Measurements from ENCODE around the gene MAD2L1BP. TPM values are rescaled to one million over a fixed set of nuclear protein-coding genes. Genes with fewer than 3 reads are reported as not detected.

Gene MAD2L1BP
- polyA plus RNA-seq, 1 donor (not counting 4 experiments of a cell fraction or from before 2014, with no cell fraction given) = 34.2 TPM

DNA sequence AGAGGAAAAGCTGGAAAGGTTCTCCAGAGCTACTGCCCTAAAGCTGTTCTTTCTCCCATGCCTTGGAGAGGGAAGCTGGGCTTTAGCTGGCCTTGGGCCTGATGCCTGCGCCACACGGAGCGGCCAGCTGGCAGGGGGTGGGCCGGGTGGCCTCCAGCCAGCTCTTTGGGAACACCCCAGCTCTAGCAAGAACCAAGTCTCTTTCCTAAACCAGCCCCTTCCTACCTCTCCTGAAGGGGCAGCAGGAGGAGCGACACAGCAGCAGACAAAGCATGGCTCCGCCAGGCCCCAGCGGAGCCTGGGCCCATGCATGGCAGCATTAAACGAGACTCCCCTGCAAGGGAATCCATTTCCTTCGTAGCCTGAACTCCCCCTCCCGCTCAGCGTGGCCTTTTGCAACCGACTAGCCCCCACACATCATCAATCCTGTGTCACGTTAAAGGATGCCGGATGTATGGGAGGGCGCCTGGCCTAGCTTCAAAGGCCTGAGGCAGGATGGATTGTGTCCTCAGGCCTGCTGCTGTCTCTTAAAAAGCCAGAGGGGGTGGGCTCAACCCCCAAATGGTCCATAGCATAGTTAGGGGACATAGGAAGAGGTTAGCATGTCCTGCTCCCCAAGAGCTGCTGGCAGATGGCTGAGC lies 37.9 kb downstream of the MAD2L1BP start:
- H3K79me2 ChIP-seq (ENCODE audit: control insufficient read depth, insufficient read depth, low read length) = no peaks in the 10 kb centered on the region
- peaks cover 10% of the 10 kb centered on the region for H3K4me1 ChIP-seq (ENCODE audit: control insufficient read depth, extremely low read depth, insufficient read depth, low read length)
- peaks cover 2% of the 10 kb centered on the region for H3K9me1 ChIP-seq (ENCODE audit: control insufficient read depth, extremely low read depth, insufficient read depth, low read length)
- DNase-seq (ENCODE audit: low read depth, low spot score) (no peak), FAIRE-seq (no peak)
- no peaks in the 10 kb centered on the region for H3K9me3 ChIP-seq (ENCODE audit: control insufficient read depth, low read depth, low read length)
- H3K27me3 ChIP-seq (ENCODE audit: control insufficient read depth, extremely low read depth, insufficient read depth, low read length) = no peaks in the 10 kb centered on the region
- no peaks in the 10 kb centered on the region for H4K20me1 ChIP-seq (ENCODE audit: control insufficient read depth, extremely low read depth, insufficient read depth, low read length)
- no peak overlapping the region for H3K27ac ChIP-seq (ENCODE audit: control insufficient read depth, insufficient read depth, low read length)
- no peak overlapping the region for H3K4me2 ChIP-seq (ENCODE audit: control insufficient read depth, extremely low read depth, insufficient read depth, low read depth, low read length)
- H3K4me3 ChIP-seq (ENCODE audit: control insufficient read depth in 2 of 3, extremely low read depth in 1 of 3, insufficient read depth in 2 of 3, low read depth in 1 of 3, low read length in 3 of 3) = no peak overlapping the region
- H3K9ac ChIP-seq (ENCODE audit: control insufficient read depth, extremely low read depth, insufficient read depth, low read length) = no peak overlapping the region
- no peak for TF ChIP-seq EZH2 (IDR thresholded peaks at IDR 0.05; ENCODE audit: low read length)
- TF ChIP-seq, protein P1, sequence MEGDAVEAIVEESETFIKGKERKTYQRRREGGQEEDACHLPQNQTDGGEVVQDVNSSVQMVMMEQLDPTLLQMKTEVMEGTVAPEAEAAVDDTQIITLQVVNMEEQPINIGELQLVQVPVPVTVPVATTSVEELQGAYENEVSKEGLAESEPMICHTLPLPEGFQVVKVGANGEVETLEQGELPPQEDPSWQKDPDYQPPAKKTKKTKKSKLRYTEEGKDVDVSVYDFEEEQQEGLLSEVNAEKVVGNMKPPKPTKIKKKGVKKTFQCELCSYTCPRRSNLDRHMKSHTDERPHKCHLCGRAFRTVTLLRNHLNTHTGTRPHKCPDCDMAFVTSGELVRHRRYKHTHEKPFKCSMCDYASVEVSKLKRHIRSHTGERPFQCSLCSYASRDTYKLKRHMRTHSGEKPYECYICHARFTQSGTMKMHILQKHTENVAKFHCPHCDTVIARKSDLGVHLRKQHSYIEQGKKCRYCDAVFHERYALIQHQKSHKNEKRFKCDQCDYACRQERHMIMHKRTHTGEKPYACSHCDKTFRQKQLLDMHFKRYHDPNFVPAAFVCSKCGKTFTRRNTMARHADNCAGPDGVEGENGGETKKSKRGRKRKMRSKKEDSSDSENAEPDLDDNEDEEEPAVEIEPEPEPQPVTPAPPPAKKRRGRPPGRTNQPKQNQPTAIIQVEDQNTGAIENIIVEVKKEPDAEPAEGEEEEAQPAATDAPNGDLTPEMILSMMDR (optimal IDR thresholded peaks at IDR 0.05 in 1 of 3, IDR thresholded peaks at IDR 0.05 in 1 of 3, conservative IDR thresholded peaks at IDR 0.05 in 1 of 3; ENCODE audit: extremely low read depth in 1 of 3, insufficient read depth in 2 of 3, low read length in 3 of 3) = no peak
- no peak overlapping the region for H2AFZ ChIP-seq (ENCODE audit: control insufficient read depth, low read length)
- peaks cover 34 to 51% of the 10 kb centered on the region in 2 experiments for H3K36me3 ChIP-seq (ENCODE audit: control insufficient read depth in 2 of 2, extremely low read depth in 1 of 2, insufficient read depth in 2 of 2, low read length in 2 of 2)
- dilution Hi-C loops (cut with MboI; ENCODE audit: extremely low pct_ligation_motif_present, low sequenced_read_pairs) = no loop called here

DNA sequence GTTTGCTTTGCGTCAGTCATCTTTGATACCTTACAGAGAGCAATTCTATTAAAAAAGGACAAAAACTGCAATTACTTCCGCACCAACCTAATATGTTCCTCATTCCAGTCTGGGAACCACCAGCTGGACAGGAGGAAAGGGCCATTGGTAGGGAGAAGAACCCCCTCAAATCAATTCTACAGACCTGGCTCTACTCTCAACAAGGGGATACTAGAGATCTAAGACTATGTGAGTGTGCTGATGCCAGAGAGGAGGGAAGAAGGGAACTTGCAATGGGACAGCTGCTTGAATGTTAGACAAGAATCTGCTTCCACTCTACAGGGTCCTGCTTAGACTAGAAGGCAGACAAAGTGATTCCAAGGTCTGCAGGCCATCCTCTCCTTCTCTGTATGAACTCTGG lies 38.7 kb downstream of the MAD2L1BP start:
- H3K9me1 ChIP-seq (ENCODE audit: control insufficient read depth, extremely low read depth, insufficient read depth, low read length) = peaks cover 2% of the 10 kb centered on the region
- dilution Hi-C loops (cut with MboI; ENCODE audit: extremely low pct_ligation_motif_present, low sequenced_read_pairs) = no loop called here
- H4K20me1 ChIP-seq (ENCODE audit: control insufficient read depth, extremely low read depth, insufficient read depth, low read length) = no peaks in the 10 kb centered on the region
- H3K27me3 ChIP-seq (ENCODE audit: control insufficient read depth, extremely low read depth, insufficient read depth, low read length) = no peaks in the 10 kb centered on the region
- peaks cover 34 to 54% of the 10 kb centered on the region in 2 experiments for H3K36me3 ChIP-seq (ENCODE audit: control insufficient read depth in 2 of 2, extremely low read depth in 1 of 2, insufficient read depth in 2 of 2, low read length in 2 of 2)
- FAIRE-seq = no peak
- H3K79me2 ChIP-seq (ENCODE audit: control insufficient read depth, insufficient read depth, low read length) = no peaks in the 10 kb centered on the region
- H3K4me2 ChIP-seq (ENCODE audit: control insufficient read depth, extremely low read depth, insufficient read depth, low read depth, low read length) = no peak overlapping the region
- no peak overlapping the region for H3K4me3 ChIP-seq (ENCODE audit: control insufficient read depth in 2 of 3, extremely low read depth in 1 of 3, insufficient read depth in 2 of 3, low read depth in 1 of 3, low read length in 3 of 3)
- no peak for TF ChIP-seq EZH2 (IDR thresholded peaks at IDR 0.05; ENCODE audit: low read length)
- TF ChIP-seq, protein P1 (optimal IDR thresholded peaks at IDR 0.05 in 1 of 3, IDR thresholded peaks at IDR 0.05 in 1 of 3, conservative IDR thresholded peaks at IDR 0.05 in 1 of 3; ENCODE audit: extremely low read depth in 1 of 3, insufficient read depth in 2 of 3, low read length in 3 of 3) = no peak
- H3K27ac ChIP-seq (ENCODE audit: control insufficient read depth, insufficient read depth, low read length) = no peak overlapping the region
- peaks cover 7% of the 10 kb centered on the region for H3K4me1 ChIP-seq (ENCODE audit: control insufficient read depth, extremely low read depth, insufficient read depth, low read length)
- DNase-seq (ENCODE audit: low read depth, low spot score) = no peak
- no peak overlapping the region for H2AFZ ChIP-seq (ENCODE audit: control insufficient read depth, low read length)
- no peaks in the 10 kb centered on the region for H3K9me3 ChIP-seq (ENCODE audit: control insufficient read depth, low read depth, low read length)
- H3K9ac ChIP-seq (ENCODE audit: control insufficient read depth, extremely low read depth, insufficient read depth, low read length) = no peak overlapping the region

Measured in keratinocyte (primary cell).